NCI-H1930 (cell line): ENCODE results near the gene KCNRG.
"Not testable (repeated sequence)": the region's sequence is repeated elsewhere in the genome, so short reads cannot be mapped to it uniquely, and the experiment has no call there.

Source experiments
- DNase-seq, 2 experiments: peaks; one replicate each; lab custom pipeline; 2025; lab: John Stamatoyannopoulos, UW

The KCNRG gene

GRCh38 chr13:50015258-50015657 lies at the start of gene KCNRG:
Gene KCNRG (plus strand): TSS chr13:50015444. CDS start chr13:50015494, 50 bp downstream.
- no peak for DNase-seq

GRCh38 chr13:49967456-49967855 lies 47.8 kb upstream of the KCNRG start:
- no peak for DNase-seq

- no peak for DNase-seq
Observed at GRCh38 chr13:49972709-49973108, 42.5 kb upstream of the KCNRG start.

GRCh38 chr13:49975826-49976225 lies 39.4 kb upstream of the KCNRG start:
- DNase-seq = no peak

- peak; percentile 71 to 74 for DNase-seq
Observed at GRCh38 chr13:49976314-49977258, 38.7 kb upstream of the KCNRG start.

GRCh38 chr13:49977992-49978391 lies 37.3 kb upstream of the KCNRG start:
- DNase-seq = no peak

GRCh38 chr13:49980266-49980665 lies 35.0 kb upstream of the KCNRG start:
- no peak for DNase-seq

- DNase-seq = no peak
Observed at GRCh38 chr13:49985129-49985528, 30.1 kb upstream of the KCNRG start.

GRCh38 chr13:49986471-49986870 lies 28.8 kb upstream of the KCNRG start:
- DNase-seq = no peak

GRCh38 chr13:49990612-49991011 lies 24.6 kb upstream of the KCNRG start:
- DNase-seq = not testable (repeated sequence)

- no peak for DNase-seq
Observed at GRCh38 chr13:49993111-49993510, 22.1 kb upstream of the KCNRG start.

- no peak for DNase-seq
Observed at GRCh38 chr13:49993666-49994065, 21.6 kb upstream of the KCNRG start.

- DNase-seq = peak in 1 of 2 experiments; percentile 19
Observed at GRCh38 chr13:49995625-49996101, 19.6 kb upstream of the KCNRG start.

- DNase-seq = peak; percentile 87 to 92
Observed at GRCh38 chr13:49996161-49996915, 18.9 kb upstream of the KCNRG start.

- peak; percentile 89 to 90 for DNase-seq
Observed at GRCh38 chr13:49996951-49997895, 18.0 kb upstream of the KCNRG start, which contains the start of gene TRIM13. Gene TRIM13 (plus strand): TSS chr13:49997042. CDS start chr13:50011941, 14,899 bp downstream.

GRCh38 chr13:49997955-49998354 lies 17.3 kb upstream of the KCNRG start:
- DNase-seq = no peak

- no peak for DNase-seq
Observed at GRCh38 chr13:49998714-49999624, 16.3 kb upstream of the KCNRG start.

- DNase-seq = no peak
Observed at GRCh38 chr13:50001287-50001686, 14.0 kb upstream of the KCNRG start.

- DNase-seq = no peak
Observed at GRCh38 chr13:50006426-50007135, 8.7 kb upstream of the KCNRG start.

GRCh38 chr13:50011461-50011860 lies 3.8 kb upstream of the KCNRG start:
- DNase-seq = no peak
